NK-92 treated with Interleukin-12 subunit alpha and Interleukin-12 subunit beta, amount 100 ng/mL, for 24 hours (cell line): ENCODE results near the gene CCDC12.

Experiments
- DNase-seq: peaks from one replicate; lab custom pipeline; 2025; lab: John Stamatoyannopoulos, UW

Gene CCDC12

DNA sequence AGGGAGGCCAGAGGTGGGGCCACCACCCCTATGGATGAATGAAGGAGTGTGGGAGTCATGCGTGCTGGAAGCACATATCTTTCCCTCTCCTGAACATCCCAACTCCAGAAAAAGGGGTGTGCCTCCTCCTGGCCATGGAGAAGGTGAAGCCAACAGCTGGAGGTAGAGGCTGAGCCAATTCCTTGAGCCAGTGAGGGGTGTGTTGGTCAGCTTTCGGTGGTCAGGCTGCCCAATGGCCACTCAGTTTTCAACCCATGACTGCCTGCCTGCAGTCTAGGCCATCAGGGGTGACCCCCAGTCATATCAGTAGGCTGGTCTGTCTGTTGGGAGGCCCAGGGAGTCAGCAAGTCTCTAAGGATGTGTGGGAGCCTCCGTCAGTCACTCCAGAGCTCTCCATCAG is 85.4 kb downstream of the CCDC12 start:
- DNase-seq = no peak

DNA sequence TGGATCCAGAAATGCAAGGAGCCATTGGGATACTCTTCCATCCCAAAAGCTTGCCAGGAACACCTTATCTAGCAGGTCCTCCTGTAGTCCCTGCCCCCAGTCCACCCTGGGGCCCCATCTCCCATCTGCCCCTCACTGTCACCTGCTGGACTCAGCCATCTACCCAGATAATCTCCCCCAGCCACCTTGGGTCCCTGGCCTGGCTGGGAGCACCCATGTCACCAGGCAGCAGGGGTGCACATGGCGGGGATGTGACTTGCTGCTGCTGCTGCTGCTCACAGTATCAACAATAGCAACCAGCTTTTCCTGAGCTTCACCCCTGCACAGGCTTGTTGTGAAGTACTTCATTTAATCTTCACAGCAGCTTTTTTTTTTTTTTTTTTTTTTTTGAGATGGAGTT is 86.4 kb downstream of the CCDC12 start:
- DNase-seq = no peak

DNA sequence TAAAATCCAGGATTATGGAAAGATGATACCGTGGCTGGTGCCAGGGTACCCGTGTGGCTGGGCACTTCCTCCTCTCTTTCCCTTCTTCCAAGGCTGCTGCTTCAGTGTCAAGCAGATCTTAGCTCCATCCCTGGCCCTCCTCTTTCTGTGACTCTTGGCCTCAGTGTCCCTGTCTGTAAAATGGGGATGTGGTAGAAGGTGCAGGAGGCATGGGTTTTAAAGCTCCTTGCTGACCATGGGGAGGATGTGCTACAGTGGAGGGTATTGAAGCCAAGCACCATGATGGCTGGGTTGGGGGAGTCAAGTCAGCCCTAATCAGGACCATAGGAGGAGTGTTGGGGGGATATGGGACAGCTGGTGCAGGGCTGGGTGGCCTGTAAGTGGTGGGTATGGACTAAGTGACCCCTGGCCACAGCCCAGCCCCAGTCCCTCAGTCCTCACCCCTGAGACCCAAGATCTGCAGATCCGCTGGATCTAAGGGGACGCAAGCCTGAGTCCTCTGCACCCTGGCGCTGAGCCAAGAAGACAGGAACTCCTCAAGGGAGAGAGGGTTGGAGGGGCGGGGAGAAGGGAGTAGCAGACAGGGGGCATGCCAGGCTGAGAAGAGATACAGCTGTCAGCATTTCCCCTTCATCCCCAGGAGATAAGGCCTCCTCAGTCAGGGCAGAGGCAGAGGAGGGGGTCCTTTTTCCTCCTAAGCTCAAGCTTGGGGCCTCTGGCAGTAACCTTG is 87.0 kb downstream of the CCDC12 start:
- no peak for DNase-seq

DNA sequence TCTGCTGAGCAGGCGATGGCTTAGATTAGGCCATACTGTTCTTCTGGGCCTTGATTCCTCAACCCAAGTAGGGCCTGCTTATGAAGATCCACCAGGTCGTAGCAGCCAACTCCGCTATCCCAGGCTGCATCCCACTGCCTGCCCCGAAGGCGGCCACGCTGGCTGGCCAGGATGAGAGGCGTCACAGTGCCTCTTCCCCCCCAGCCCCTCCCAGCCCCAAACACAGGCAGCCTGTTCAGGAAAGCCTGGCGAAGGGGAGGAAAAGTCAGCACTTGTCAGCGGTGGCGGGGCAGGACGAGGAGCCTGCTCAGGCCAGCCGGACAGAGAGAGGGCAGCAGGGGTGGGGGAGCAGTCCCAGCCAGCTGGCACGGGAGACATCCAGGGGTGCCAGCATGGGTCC is 87.8 kb downstream of the CCDC12 start:
- DNase-seq = no peak

DNA sequence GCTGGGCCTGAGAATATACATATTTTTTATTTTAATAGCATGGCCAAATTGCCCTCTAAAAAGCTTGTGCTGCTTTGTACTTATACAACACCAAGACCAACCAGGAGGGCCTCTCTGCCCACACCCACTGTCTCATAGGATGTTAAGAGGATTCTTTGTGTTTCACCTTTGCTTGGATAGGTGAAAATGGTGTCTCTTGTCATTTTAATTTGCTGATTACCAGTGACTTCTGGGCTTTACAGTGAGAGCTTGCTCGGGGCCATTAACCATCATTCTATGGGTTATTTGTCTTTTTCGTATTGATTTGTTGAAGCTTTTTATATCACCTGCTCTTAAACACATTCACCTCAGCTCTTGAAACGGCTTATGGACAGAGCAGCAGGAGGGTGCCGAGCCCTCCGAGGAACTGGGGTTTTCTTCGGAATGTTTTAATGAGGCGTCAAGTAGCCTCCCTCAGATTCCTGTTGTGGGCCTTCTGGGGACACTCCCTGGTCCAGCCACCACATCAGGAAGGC is 88.5 kb downstream of the CCDC12 start:
- no peak for DNase-seq

DNA sequence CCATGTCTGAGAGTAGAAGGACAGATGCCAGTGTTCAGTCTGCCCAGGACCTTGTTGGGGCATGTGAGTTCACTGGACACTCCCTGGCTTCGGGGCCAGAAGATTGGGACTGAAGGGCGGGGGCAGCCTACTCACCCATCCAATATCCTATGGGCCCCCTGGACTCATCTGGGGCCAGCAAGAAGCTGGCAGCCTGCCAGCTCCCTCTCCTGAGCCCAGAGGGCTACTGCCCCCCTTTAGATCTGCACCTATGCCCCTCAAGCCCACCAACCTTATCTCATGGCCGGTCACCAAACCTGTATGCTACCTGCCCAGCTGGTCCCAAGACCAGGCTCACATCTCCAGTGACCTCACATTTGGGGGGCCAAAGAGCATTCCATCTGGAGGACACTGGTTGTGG is 90.9 kb downstream of the CCDC12 start:
- DNase-seq = no peak

DNA sequence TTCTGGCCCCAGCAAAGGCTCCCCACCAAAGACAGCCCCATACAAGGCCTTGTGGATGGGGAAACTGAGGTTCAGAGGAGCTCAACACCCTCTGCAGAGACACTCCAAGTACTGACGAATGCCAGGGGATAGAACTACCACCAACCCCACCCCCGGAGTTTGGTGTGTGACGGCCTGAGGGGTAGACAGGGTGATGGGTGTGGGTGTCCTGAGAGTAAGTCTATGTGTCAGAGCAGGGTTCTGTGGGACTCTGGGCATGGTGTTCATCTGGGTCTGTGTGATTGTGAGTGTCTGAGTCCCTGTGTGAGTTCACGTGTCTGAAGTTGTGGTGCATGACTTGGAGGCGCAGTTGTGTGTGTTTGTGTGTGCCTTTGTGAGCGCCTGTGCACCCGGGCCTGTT is 91.6 kb downstream of the CCDC12 start:
- no peak for DNase-seq

DNA sequence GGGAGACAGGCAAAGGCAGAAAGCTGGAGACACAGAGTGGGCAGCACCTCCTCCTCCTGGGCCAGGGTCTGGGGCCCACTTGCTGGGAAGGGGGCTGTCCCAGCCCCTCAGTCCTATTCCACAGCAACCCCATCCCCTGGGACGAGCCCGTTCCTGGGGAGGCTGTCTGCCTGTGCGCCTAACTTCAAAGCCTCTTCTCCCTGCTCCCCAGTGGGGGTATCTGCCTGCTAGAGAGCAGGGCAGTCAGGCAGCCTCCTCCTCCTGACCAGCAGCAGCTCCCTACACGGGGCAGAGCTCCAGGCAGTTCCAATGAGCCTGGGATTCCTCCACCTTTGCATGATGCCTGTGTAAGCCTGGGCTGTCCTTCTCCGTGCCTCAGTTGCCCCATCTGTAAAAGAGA is 92.1 kb downstream of the CCDC12 start:
- no peak for DNase-seq

DNA sequence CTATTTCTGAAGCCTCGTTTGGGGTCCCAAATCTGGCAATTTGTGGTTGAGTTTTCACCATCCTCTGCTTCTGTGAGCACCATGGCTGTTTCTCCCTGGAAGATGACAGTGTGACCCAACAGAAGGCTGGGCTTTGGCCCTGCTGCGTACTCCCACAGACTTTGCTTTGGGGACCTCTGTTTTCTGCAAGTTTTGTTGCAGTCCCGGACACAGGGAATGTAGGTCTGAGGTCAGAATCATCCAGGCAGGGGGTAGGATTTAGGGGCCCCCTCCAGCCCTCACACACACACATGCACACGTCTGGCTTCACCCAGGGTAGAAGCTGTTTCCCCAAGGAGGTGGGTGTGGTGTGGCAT is 92.7 kb downstream of the CCDC12 start:
- DNase-seq = no peak

DNA sequence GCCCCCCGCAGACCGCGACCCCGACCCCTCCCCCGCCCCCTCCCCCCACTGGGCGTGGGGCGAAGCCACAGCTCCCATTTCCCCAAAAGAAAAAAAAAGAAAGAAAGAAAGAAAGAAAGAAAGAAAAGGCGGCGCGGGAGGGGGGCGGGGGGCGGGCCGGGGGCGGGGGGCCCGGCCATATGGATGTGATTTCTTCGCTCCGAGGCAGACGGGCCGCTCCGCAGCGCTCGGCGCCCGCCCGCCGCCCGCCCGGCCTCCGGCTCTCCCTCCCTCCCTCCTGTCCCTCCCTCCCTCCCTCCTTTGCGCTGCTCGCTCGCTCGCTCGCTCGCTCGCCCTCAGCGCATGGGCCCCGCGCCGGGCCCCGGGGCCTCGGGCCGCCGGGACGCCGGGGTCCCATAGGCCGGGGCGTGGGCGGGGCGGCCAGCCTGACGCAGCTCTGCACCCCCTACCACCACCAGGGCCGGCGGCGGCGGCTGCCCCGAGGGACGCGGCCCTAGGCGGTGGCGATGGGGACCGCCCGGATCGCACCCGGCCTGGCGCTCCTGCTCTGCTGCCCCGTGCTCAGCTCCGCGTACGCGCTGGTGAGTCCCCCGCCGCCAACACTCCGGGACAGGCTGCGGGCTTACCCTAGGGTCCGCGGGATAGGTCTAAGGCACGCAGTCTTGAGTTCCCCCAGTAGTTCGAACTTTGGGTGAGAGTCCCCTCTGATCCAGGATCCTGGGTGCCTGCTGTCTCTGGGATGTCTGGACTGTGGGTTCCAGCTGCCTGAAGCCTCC is 93.3 kb downstream of the CCDC12 start:
- DNase-seq = no peak

DNA sequence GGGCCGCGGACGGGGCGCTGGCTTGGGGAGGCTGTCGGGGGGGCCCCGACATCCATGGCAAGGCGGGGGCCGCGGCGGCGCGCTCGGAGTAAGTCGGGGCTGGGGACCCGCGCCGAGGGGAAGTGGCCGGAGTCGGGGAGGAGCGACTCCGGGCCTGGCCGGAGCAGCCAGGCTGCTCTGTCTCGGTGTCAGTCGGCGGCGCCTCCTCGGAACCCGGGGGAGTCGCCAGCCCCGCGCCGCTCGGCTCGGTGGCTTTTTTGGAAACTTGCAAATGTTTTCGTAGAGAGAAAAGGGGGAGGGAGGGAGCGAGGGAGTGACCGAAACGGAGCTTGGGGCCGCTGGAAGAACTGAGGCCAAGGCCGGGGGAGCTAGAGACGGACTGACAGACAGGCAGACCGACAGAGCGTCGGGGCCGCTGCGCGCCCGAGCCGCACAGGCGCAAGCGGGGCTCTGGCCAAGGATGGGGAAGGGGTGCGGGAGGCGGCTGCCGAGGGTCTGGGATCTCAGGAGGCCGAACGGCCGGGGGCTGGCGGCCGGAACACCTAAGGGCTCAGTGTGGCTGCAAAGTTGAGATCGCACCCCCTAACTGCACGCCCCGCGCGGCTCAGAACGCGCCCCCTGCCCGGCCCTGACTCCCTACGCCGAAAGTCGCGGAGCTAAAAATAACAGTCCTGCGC is 94.0 kb downstream of the CCDC12 start:
- DNase-seq = no peak

DNA sequence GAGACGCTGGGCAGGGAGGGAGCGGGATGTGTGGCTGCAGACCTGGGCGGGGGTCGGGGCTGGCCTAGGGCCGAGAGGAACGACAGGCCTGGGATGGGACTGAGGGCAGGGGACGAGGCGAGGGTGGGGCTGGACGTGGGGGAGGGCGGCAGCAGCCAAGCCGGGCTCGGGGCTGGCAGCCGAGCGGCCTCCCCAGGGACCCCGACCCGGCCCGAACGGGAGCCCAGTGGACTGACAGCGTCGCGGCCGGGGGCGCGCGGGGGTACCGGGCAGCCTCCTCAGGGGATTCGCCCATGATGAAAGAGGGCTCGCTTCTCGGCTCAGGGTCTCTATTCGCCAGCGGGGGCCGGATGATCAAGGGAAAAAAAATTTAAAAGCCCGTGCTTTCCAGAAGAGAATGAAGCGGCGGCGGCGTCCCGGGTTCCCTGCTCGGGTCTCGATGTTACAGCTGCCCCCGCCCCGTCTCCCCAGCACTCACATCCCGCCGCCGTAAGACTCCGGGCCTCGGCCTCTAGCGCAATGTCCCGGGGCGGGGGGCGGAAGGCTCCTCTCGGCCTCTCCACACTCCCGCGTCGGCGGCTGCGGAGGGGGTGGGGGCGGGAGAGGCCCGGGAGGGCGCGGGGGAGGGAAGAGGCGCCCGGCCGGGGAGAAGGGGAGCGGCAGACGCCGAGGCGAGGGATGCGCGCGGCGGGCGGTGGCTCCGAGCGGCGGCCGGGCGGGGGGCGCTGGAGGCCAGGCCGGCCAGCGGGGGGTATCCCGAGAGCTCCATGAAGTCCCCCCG is 94.8 kb downstream of the CCDC12 start:
- DNase-seq = no peak

DNA sequence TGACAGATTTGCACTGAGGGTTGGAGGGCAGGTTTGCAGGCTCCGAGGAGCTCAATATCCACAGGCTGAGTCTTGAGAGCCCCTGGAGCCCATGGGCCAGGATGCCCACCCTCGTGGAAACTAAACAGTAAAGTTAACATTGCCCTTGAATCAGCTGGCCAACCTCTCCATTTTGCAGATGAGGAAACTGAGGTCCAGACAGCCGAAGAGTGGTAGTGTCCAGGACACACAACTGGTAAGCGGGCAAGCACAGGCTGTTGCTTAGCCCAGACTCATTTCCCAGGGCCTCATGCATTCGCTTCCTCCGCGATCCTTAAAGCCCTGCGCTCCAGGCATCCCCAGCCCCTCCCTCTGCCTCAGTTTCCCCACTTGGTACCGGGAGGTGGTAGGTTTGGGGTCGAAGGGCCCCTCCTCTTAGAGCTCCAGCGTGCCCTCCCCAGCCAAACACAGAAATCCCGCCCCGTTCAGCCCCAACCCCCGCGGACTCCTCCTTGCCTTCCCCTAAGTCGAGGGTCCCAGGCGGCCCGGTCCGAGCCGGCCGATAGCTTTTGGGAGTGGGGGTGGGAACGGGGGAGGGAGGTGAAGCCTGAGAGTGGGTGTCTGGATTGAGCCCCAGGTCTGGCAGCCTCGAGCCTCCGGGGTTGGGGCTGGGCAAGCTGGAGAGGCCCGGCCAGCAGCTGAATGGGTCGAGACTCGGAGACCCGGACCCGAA is 95.5 kb downstream of the CCDC12 start:
- DNase-seq = no peak

DNA sequence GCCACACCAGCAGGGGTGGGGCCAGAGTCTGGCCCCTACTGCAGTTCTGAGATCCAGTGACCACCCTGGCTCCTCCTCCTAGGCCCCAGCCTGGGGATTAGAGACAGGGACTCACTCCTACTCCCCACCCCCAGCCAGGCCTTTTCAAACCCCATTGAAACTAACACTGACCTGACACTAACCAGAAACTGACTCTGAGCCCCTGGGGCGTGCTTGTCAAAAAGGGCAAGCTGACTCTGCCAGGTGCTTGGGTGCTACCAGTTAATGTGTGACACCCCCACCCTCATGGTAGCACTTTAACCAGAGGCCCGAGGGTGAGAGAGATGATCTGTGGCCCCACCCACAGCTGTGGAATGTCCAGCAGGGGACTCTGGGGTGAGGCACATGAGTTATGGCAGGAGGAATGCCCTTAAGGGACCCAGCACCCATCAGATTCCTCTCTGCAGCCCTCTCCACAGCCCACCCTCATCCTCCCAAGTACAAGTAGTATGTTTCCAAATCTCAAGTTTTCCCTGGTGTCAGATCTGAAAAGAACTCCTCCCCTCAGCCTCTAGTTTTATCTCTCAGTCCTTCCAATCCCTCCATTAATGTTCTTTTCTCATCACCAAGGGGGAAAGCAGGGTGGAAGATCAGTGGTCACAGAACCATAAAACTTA is 97.6 kb downstream of the CCDC12 start:
- DNase-seq = no peak

DNA sequence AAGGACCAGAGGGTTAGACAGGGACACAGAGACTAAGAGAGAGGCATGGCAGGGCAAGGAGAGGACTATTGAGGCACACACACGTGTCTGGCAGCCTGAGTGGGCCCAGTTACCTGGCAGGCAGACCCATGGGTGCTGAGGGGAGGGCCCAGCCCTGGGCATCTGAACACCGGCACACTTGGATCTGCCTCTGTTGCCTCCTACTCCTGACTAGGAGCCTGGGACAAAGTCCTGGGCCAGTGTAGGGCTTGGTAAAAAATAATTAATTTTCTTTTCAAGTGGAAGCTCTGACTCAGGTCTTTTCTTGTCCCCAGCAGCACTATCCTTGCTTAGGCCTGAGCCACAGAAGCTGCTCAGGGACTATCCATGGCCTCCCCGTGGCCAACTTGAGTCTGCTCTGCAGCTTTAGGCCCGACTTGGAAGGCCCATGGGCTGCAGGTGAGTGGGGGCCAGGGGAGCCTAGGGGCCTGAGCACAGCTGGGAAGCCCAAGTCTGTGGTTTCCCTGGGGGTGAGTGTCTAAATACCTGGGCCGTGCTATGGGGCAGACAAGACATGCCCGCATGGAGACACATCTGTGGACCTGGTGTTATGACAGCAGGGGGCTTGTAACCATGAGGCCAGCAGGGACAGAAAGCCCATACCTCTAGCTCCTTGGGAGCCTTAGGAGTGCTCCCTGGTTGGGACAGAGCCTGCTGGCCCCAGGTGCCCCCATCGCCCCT is 99.0 kb downstream of the CCDC12 start, which contains the start of gene PTH1R:
PTH1R (plus strand) TSS at position 316 of the 720 bp plus-strand sequence. CDS start 5,839 bp downstream, outside the sequence.
- DNase-seq = no peak

DNA sequence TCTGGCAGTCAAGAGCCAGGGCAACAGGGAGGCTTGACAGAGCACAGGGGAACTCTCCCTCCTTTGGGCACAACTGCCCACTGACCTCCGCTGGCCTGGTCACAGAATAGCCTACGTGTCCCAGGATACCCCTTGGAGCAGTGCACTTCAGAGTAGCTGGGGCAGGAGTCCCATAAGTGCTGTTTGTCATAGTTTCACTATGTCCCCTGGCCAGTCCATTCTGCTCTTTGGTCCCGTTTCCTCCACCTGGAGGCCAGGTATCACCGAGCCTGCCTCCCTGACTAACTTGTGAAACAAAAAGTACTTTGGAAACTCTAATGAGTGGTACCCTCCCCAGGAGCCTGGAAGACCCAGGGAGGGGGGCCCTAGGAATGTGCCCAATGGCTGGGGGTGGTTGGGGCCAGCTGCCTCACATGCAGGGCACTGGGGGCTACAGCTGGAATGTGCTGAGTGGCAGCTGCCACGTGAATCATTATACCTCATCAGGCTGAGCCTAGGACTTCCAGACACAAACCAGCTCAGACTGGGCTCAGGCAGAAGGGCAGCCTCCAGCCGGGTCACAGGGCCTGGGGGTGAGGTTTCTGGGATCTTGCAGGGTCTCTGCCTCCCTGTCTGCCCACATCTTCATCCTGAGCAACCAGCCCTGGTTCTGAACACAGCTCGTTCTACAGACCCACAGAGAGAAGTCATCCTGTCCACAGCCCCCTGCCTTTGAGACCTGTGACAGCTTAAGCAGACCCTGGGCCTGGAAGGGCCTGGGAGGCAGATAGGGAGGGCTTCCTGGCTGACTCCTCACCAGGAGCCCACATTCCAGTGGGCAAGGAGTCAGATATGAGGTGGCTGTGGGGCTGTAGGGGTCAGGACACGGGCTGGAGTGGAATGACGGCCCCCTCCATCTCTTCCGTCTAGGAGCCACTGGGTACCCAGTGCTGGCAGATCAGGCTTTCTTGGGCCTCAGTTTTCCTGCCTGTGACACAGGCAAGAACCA is 99.9 kb downstream of the CCDC12 start:
- no peak for DNase-seq

DNA sequence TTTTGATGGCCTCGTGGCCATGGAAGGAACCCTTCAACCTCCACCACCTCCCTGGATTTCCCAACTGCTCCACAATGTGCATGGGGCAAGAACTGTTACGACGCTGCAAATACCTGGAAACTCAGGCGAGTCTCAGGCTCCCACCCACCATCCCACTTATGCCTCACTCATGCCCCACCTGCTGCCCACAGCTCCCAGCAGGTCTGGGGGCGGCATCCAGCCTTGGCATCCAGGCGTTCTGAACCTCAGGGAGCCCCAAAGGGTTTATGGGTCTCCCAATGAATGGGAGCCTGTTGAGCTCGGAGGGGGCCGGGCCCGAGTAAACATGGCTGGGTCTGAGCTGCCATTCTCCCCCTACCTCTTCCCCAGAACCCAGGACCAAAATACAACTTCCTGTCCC is 101.0 kb downstream of the CCDC12 start:
- DNase-seq = no peak

DNA sequence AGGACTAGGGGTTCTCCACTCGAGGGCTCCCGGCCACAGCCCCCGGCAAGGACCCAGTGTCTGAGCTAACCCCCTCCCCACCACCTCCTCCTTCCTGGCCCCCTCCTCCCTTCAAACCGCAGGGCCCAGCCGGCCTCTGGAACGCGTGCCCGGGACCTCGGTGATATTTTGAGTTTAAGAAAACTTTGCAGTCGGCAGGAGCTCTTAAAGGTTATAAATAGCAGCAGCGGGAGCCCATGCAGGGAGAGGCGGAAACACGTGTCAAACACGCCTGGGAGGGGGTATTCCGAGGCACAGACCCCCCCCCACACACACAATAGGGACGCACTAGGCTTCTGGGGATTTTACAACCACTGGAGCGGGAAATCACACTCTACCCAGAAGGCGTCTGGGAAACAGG is 102.1 kb downstream of the CCDC12 start:
- no peak for DNase-seq

DNA sequence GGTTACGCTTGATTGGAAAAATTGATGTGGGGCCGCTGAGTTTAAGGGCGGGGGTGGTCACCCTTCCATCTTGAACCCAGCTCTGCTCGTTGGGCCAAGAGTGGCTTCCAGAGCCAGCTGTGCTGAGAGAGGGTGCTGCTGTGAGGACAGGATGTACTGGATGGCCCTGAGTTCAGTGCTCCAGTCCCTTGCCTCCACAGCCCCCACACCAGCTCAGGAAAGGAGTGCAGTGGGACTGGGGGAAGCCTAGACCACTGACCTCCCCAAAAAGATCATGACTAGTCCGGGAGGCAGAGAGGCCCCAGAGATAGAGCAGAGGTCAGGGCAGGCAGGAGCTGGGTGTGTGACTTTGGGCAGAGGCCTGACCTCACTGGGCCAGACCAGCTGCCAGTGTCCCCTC is 103.0 kb downstream of the CCDC12 start:
- no peak for DNase-seq
